ENCODE results near the gene FAM186B.
"Not testable (repeated sequence)": the region's sequence is repeated elsewhere in the genome, so short reads cannot be mapped to it uniquely, and the experiment has no call there.

The FAM186B gene

GRCh38 chr12:49610785-49611184 lies 5.3 kb upstream of the FAM186B start:
- not testable (repeated sequence) for H3K27me3 ChIP-seq (ENCODE audit: control insufficient read depth, insufficient read depth, low read length, poor library complexity, severe bottlenecking); H3K4me3 ChIP-seq (ENCODE audit: insufficient read depth, low read depth, low read length); H3K4me1 ChIP-seq (ENCODE audit: control insufficient read depth, insufficient read depth, low read length); H3K36me3 ChIP-seq (ENCODE audit: control insufficient read depth, insufficient read depth, low read length); H3K27ac ChIP-seq (ENCODE audit: insufficient read depth, low read depth, low read length, poor library complexity, severe bottlenecking); H3K9me3 ChIP-seq (ENCODE audit: control insufficient read depth, low read length)
- 88 to 91% methylated on average over 4 of the region's 4 CpGs for WGBS, 2 experiments

GRCh38 chr12:49609875-49610154 lies 4.4 kb upstream of the FAM186B start:
- no peak overlapping the region for H3K4me3 ChIP-seq (ENCODE audit: insufficient read depth, low read depth, low read length)
- no peaks in the 10 kb centered on the region for H3K4me1 ChIP-seq (ENCODE audit: control insufficient read depth, insufficient read depth, low read length)
- no peaks in the 10 kb centered on the region for H3K36me3 ChIP-seq (ENCODE audit: control insufficient read depth, insufficient read depth, low read length)
- H3K27ac ChIP-seq (ENCODE audit: insufficient read depth, low read depth, low read length, poor library complexity, severe bottlenecking): no peak overlapping the region
- WGBS, 2 experiments: 71 to 72% methylated on average over 1 of the region's 1 CpG
- no peaks in the 10 kb centered on the region for H3K9me3 ChIP-seq (ENCODE audit: control insufficient read depth, low read length)
- no peaks in the 10 kb centered on the region for H3K27me3 ChIP-seq (ENCODE audit: control insufficient read depth, insufficient read depth, low read length, poor library complexity, severe bottlenecking)

- 90 to 94% methylated on average over 2 of the region's 2 CpGs for WGBS, 2 experiments
- H3K36me3 ChIP-seq (ENCODE audit: control insufficient read depth, insufficient read depth, low read length): no peaks in the 10 kb centered on the region
- no peak overlapping the region for H3K27ac ChIP-seq (ENCODE audit: insufficient read depth, low read depth, low read length, poor library complexity, severe bottlenecking)
- H3K27me3 ChIP-seq (ENCODE audit: control insufficient read depth, insufficient read depth, low read length, poor library complexity, severe bottlenecking): no peaks in the 10 kb centered on the region
- no peaks in the 10 kb centered on the region for H3K9me3 ChIP-seq (ENCODE audit: control insufficient read depth, low read length)
- no peaks in the 10 kb centered on the region for H3K4me1 ChIP-seq (ENCODE audit: control insufficient read depth, insufficient read depth, low read length)
- no peak overlapping the region for H3K4me3 ChIP-seq (ENCODE audit: insufficient read depth, low read depth, low read length)
Observed at GRCh38 chr12:49609059-49609874, 3.8 kb upstream of the FAM186B start.

GRCh38 chr12:49604856-49605255 lies 583 bp downstream of the FAM186B start:
- WGBS, 2 experiments: 75 to 80% methylated on average over 5 of the region's 5 CpGs
- Histone ChIP-seq H3K4me1 (ENCODE audit: control insufficient read depth, insufficient read depth, low read length) (no peaks in the 10 kb centered on the region), H3K4me3 (ENCODE audit: insufficient read depth, low read depth, low read length) (no peak overlapping the region), H3K9me3 (ENCODE audit: control insufficient read depth, low read length) (no peaks in the 10 kb centered on the region), H3K36me3 (ENCODE audit: control insufficient read depth, insufficient read depth, low read length) (no peaks in the 10 kb centered on the region), H3K27me3 (ENCODE audit: control insufficient read depth, insufficient read depth, low read length, poor library complexity, severe bottlenecking) (no peaks in the 10 kb centered on the region), H3K27ac (ENCODE audit: insufficient read depth, low read depth, low read length, poor library complexity, severe bottlenecking) (no peak overlapping the region)

- no peaks in the 10 kb centered on the region for H3K36me3 ChIP-seq (ENCODE audit: control insufficient read depth, insufficient read depth, low read length)
- 90 to 94% methylated on average over 1 of the region's 1 CpG for WGBS, 2 experiments
- H3K27me3 ChIP-seq (ENCODE audit: control insufficient read depth, insufficient read depth, low read length, poor library complexity, severe bottlenecking): no peaks in the 10 kb centered on the region
- no peak overlapping the region for H3K27ac ChIP-seq (ENCODE audit: insufficient read depth, low read depth, low read length, poor library complexity, severe bottlenecking)
- no peak overlapping the region for H3K4me3 ChIP-seq (ENCODE audit: insufficient read depth, low read depth, low read length)
- no peaks in the 10 kb centered on the region for H3K4me1 ChIP-seq (ENCODE audit: control insufficient read depth, insufficient read depth, low read length)
- no peaks in the 10 kb centered on the region for H3K9me3 ChIP-seq (ENCODE audit: control insufficient read depth, low read length)
Observed at GRCh38 chr12:49603721-49604120, 1.7 kb downstream of the FAM186B start.

- 92 to 95% methylated on average over 8 of the region's 8 CpGs for WGBS, 2 experiments
- Histone ChIP-seq H3K4me3 (ENCODE audit: insufficient read depth, low read depth, low read length) (no peak overlapping the region), H3K4me1 (ENCODE audit: control insufficient read depth, insufficient read depth, low read length) (peaks cover 6% of the 10 kb centered on the region), H3K27me3 (ENCODE audit: control insufficient read depth, insufficient read depth, low read length, poor library complexity, severe bottlenecking) (no peaks in the 10 kb centered on the region), H3K27ac (ENCODE audit: insufficient read depth, low read depth, low read length, poor library complexity, severe bottlenecking) (no peak overlapping the region), H3K9me3 (ENCODE audit: control insufficient read depth, low read length) (no peaks in the 10 kb centered on the region), H3K36me3 (ENCODE audit: control insufficient read depth, insufficient read depth, low read length) (no peaks in the 10 kb centered on the region)
Observed at GRCh38 chr12:49599961-49600360, 5.5 kb downstream of the FAM186B start.

GRCh38 chr12:49598527-49598926 lies 6.9 kb downstream of the FAM186B start:
- H3K9me3 ChIP-seq (ENCODE audit: control insufficient read depth, low read length): no peaks in the 10 kb centered on the region
- H3K27ac ChIP-seq (ENCODE audit: insufficient read depth, low read depth, low read length, poor library complexity, severe bottlenecking): no peak overlapping the region
- H3K4me1 ChIP-seq (ENCODE audit: control insufficient read depth, insufficient read depth, low read length): peaks cover 6% of the 10 kb centered on the region
- no peaks in the 10 kb centered on the region for H3K27me3 ChIP-seq (ENCODE audit: control insufficient read depth, insufficient read depth, low read length, poor library complexity, severe bottlenecking)
- H3K4me3 ChIP-seq (ENCODE audit: insufficient read depth, low read depth, low read length): no peak overlapping the region
- no peaks in the 10 kb centered on the region for H3K36me3 ChIP-seq (ENCODE audit: control insufficient read depth, insufficient read depth, low read length)
- WGBS, 2 experiments: 92 to 93% methylated on average over 10 of the region's 10 CpGs

- H3K36me3 ChIP-seq (ENCODE audit: control insufficient read depth, insufficient read depth, low read length): no peaks in the 10 kb centered on the region
- H3K4me1 ChIP-seq (ENCODE audit: control insufficient read depth, insufficient read depth, low read length): no peaks in the 10 kb centered on the region
- H3K27ac ChIP-seq (ENCODE audit: insufficient read depth, low read depth, low read length, poor library complexity, severe bottlenecking): no peak overlapping the region
- H3K4me3 ChIP-seq (ENCODE audit: insufficient read depth, low read depth, low read length): no peak overlapping the region
- no peaks in the 10 kb centered on the region for H3K9me3 ChIP-seq (ENCODE audit: control insufficient read depth, low read length)
- 87 to 94% methylated on average over 4 of the region's 4 CpGs for WGBS, 2 experiments
- no peaks in the 10 kb centered on the region for H3K27me3 ChIP-seq (ENCODE audit: control insufficient read depth, insufficient read depth, low read length, poor library complexity, severe bottlenecking)
Observed at GRCh38 chr12:49588721-49589516, 16.5 kb downstream of the FAM186B start.

GRCh38 chr12:49588281-49588680 lies 17.2 kb downstream of the FAM186B start:
- H3K27me3 ChIP-seq (ENCODE audit: control insufficient read depth, insufficient read depth, low read length, poor library complexity, severe bottlenecking): no peaks in the 10 kb centered on the region
- H3K4me1 ChIP-seq (ENCODE audit: control insufficient read depth, insufficient read depth, low read length): no peaks in the 10 kb centered on the region
- H3K27ac ChIP-seq (ENCODE audit: insufficient read depth, low read depth, low read length, poor library complexity, severe bottlenecking): no peak overlapping the region
- 94% methylated on average over 7 of the region's 7 CpGs for WGBS, 2 experiments
- no peaks in the 10 kb centered on the region for H3K9me3 ChIP-seq (ENCODE audit: control insufficient read depth, low read length)
- no peaks in the 10 kb centered on the region for H3K36me3 ChIP-seq (ENCODE audit: control insufficient read depth, insufficient read depth, low read length)
- H3K4me3 ChIP-seq (ENCODE audit: insufficient read depth, low read depth, low read length): no peak overlapping the region

GRCh38 chr12:49587174-49587908 lies 18.1 kb downstream of the FAM186B start:
- Histone ChIP-seq H3K4me1 (ENCODE audit: control insufficient read depth, insufficient read depth, low read length) (no peaks in the 10 kb centered on the region), H3K36me3 (ENCODE audit: control insufficient read depth, insufficient read depth, low read length) (no peaks in the 10 kb centered on the region), H3K9me3 (ENCODE audit: control insufficient read depth, low read length) (no peaks in the 10 kb centered on the region), H3K27me3 (ENCODE audit: control insufficient read depth, insufficient read depth, low read length, poor library complexity, severe bottlenecking) (no peaks in the 10 kb centered on the region), H3K4me3 (ENCODE audit: insufficient read depth, low read depth, low read length) (no peak overlapping the region), H3K27ac (ENCODE audit: insufficient read depth, low read depth, low read length, poor library complexity, severe bottlenecking) (no peak overlapping the region)
- WGBS, 2 experiments: 95% methylated on average over 11 of the region's 11 CpGs

All from ectodermal cell (in vitro differentiated cells).